ENCODE measurements around the gene SALL1. TPM values are rescaled to one million over a fixed set of nuclear protein-coding genes. Genes with fewer than 3 reads are reported as not detected.

Gene SALL1
- total RNA-seq, 1 experiment from 2014 or later: not detected

- no peaks in the 10 kb centered on the region; the same call in 1 of the 2 replicates for H3K27me3 ChIP-seq (ENCODE audit: insufficient read depth, low read length)
- H3K4me1 ChIP-seq (ENCODE audit: control insufficient read depth in 1 of 2, insufficient read depth in 2 of 2, low read length in 2 of 2): no peaks in the 10 kb centered on the region
- no peak for TF ChIP-seq EZH2 (IDR thresholded peaks at IDR 0.05)
- no peak for TF ChIP-seq REST (IDR thresholded peaks at IDR 0.05; ENCODE audit: low read depth)
- no peak for TF ChIP-seq MAX (IDR thresholded peaks at IDR 0.05)
- no peak for TF ChIP-seq CBX3 (IDR thresholded peaks at IDR 0.05; ENCODE audit: low read depth)
- TF ChIP-seq POLR2A (IDR thresholded peaks at IDR 0.05; ENCODE audit: borderline replicate concordance, extremely low read depth, insufficient read depth, insufficient read length): no peak
- TF ChIP-seq EZH2phosphoT487 (IDR thresholded peaks at IDR 0.05; ENCODE audit: borderline replicate concordance): no peak
- no peak for TF ChIP-seq FOSL1 (IDR thresholded peaks at IDR 0.05; ENCODE audit: low read depth)
- no peak for TF ChIP-seq SIN3A (IDR thresholded peaks at IDR 0.05; ENCODE audit: low read depth)
- TF ChIP-seq ATF3 (IDR thresholded peaks at IDR 0.05): no peak
- TF ChIP-seq RAD21 (IDR thresholded peaks at IDR 0.05; ENCODE audit: low read depth): no peak
- no TSS peak for BruUV-seq (replicated peaks)
- H3K27ac ChIP-seq (ENCODE audit: low read depth, low read length): no peak overlapping the region
- no peak overlapping the region for H2AFZ ChIP-seq (ENCODE audit: low read depth, low read length, poor library complexity, severe bottlenecking)
- DNase-seq (ENCODE audit: low read depth, low spot score) (no peak), ATAC-seq (no peak)
- ChIA-PET POLR2A (no interaction called here), RAD21 (ENCODE audit: low non-redundant PET in 1 of 2, low total read pairs in 2 of 2, uncharacterized antibody in 2 of 2, unreplicated experiment in 2 of 2) (no interaction called here), CTCF (no interaction called here)
- no peaks in the 10 kb centered on the region for H3K79me2 ChIP-seq (ENCODE audit: insufficient read depth, low read length)
- no peak overlapping the region for H3K9ac ChIP-seq (ENCODE audit: low read length)
- no peak overlapping the region for H3K4me3 ChIP-seq (replicated peaks in 1 of 2; ENCODE audit: low read depth in 1 of 2, low read length in 2 of 2)
- no peaks in the 10 kb centered on the region for H4K20me1 ChIP-seq (ENCODE audit: insufficient read depth)
- no peaks in the 10 kb centered on the region for H3K36me3 ChIP-seq (ENCODE audit: control insufficient read depth in 1 of 2, insufficient read depth in 2 of 2, low read length in 2 of 2)
- no peaks in the 10 kb centered on the region for H3K9me2 ChIP-seq (ENCODE audit: insufficient read depth)
- H3K4me2 ChIP-seq (ENCODE audit: low read length): no peak overlapping the region
- intact Hi-C loops (cut with micrococcal nuclease): no loop called here
- no peaks in the 10 kb centered on the region for H3K9me3 ChIP-seq (ENCODE audit: control insufficient read depth in 1 of 2, insufficient read depth in 1 of 2, low read depth in 1 of 2, low read length in 2 of 2)
Observed at GRCh38 chr16:51112323-51112722, 38.7 kb downstream of the SALL1 start.
